ENCODE data around the gene KRTAP4-11.

- no peak for TF ChIP-seq POU6F1 (CRISPR knock-in tag; IDR thresholded peaks at IDR 0.05; ENCODE audit: borderline replicate concordance, low read depth)
- TF ChIP-seq, protein P1, sequence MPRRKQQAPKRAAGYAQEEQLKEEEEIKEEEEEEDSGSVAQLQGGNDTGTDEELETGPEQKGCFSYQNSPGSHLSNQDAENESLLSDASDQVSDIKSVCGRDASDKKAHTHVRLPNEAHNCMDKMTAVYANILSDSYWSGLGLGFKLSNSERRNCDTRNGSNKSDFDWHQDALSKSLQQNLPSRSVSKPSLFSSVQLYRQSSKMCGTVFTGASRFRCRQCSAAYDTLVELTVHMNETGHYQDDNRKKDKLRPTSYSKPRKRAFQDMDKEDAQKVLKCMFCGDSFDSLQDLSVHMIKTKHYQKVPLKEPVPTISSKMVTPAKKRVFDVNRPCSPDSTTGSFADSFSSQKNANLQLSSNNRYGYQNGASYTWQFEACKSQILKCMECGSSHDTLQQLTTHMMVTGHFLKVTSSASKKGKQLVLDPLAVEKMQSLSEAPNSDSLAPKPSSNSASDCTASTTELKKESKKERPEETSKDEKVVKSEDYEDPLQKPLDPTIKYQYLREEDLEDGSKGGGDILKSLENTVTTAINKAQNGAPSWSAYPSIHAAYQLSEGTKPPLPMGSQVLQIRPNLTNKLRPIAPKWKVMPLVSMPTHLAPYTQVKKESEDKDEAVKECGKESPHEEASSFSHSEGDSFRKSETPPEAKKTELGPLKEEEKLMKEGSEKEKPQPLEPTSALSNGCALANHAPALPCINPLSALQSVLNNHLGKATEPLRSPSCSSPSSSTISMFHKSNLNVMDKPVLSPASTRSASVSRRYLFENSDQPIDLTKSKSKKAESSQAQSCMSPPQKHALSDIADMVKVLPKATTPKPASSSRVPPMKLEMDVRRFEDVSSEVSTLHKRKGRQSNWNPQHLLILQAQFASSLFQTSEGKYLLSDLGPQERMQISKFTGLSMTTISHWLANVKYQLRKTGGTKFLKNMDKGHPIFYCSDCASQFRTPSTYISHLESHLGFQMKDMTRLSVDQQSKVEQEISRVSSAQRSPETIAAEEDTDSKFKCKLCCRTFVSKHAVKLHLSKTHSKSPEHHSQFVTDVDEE (CRISPR knock-in tag; IDR thresholded peaks at IDR 0.05): no peak
- TF ChIP-seq ZNF8 (CRISPR knock-in tag; IDR thresholded peaks at IDR 0.05): no peak
- no peak for TF ChIP-seq ZFP30 (CRISPR knock-in tag; IDR thresholded peaks at IDR 0.05)
- no peak for TF ChIP-seq PATZ1 (CRISPR knock-in tag; IDR thresholded peaks at IDR 0.05; ENCODE audit: borderline replicate concordance)
- no peak for TF ChIP-seq TOX (CRISPR knock-in tag; IDR thresholded peaks at IDR 0.05; ENCODE audit: borderline replicate concordance)
- no peak for TF ChIP-seq CSRNP3 (CRISPR knock-in tag; IDR thresholded peaks at IDR 0.05)
- no peak for TF ChIP-seq SNAI2 (CRISPR knock-in tag; IDR thresholded peaks at IDR 0.05)
- TF ChIP-seq BACH2 (CRISPR knock-in tag; IDR thresholded peaks at IDR 0.05; ENCODE audit: borderline replicate concordance): no peak
Measured at GRCh38 chr17:41133880-41134735, 15.9 kb upstream of the KRTAP4-11 start.
